ENCODE measurements around the gene CHRNA1.

- TF ChIP-seq, protein P1, sequence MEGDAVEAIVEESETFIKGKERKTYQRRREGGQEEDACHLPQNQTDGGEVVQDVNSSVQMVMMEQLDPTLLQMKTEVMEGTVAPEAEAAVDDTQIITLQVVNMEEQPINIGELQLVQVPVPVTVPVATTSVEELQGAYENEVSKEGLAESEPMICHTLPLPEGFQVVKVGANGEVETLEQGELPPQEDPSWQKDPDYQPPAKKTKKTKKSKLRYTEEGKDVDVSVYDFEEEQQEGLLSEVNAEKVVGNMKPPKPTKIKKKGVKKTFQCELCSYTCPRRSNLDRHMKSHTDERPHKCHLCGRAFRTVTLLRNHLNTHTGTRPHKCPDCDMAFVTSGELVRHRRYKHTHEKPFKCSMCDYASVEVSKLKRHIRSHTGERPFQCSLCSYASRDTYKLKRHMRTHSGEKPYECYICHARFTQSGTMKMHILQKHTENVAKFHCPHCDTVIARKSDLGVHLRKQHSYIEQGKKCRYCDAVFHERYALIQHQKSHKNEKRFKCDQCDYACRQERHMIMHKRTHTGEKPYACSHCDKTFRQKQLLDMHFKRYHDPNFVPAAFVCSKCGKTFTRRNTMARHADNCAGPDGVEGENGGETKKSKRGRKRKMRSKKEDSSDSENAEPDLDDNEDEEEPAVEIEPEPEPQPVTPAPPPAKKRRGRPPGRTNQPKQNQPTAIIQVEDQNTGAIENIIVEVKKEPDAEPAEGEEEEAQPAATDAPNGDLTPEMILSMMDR (IDR thresholded peaks at IDR 0.05 in 4 of 5, conservative IDR thresholded peaks at IDR 0.05 in 1 of 5), result no peak
- TF ChIP-seq POLR2A (IDR thresholded peaks at IDR 0.05), result no peak
Observed at GRCh38 chr2:174765576-174765975, 1.3 kb upstream of the CHRNA1 start.

All from gastrocnemius medialis (tissue), 4 donors.